HFFc6 (cell line): ENCODE data around the gene TMEM250. TPM values are rescaled to one million over a fixed set of nuclear protein-coding genes. Genes with fewer than 3 reads are reported as not detected.

ENCODE experiments used
- DNase-seq: peaks from one replicate; pipeline ENCODE4 v3.0.0-alpha.2; 2018
- H3K27ac Mint-ChIP-seq: 2 replicates; pipeline ENCODE4 v1.8.0; 2020; ENCODE audit warnings: mild to moderate bottlenecking, mixed read lengths
- H3K27me3 Mint-ChIP-seq: 2 replicates; pipeline ENCODE4 v1.8.0; 2021; ENCODE audit warnings: mild to moderate bottlenecking, moderate library complexity, mixed read lengths; ENCODE audit not compliant: insufficient read depth
- H3K36me3 Mint-ChIP-seq: 2 replicates; pipeline ENCODE4 v1.8.0; 2021; ENCODE audit warnings: low read depth, mixed read lengths
- H3K4me1 Mint-ChIP-seq: 2 replicates; pipeline ENCODE4 v1.8.0; 2020; ENCODE audit warnings: low read depth, mixed read lengths
- H3K4me3 Mint-ChIP-seq: 2 replicates; pipeline ENCODE4 v1.8.0; 2020; ENCODE audit warnings: mild to moderate bottlenecking, moderate library complexity, mixed read lengths
- H3K9me3 Mint-ChIP-seq: 2 replicates; pipeline ENCODE4 v1.8.0; 2020; ENCODE audit warnings: mild to moderate bottlenecking, mixed read lengths
- CTCF ChIP-seq: fragments of 200-600 bp; sonication (generic); IDR thresholded peaks from 2 replicates; pipeline ENCODE4 v1.5.0; 2021; ENCODE audit warnings: antibody characterized with exemption, mild to moderate bottlenecking
- total RNA-seq, 6 experiments: library from RNA; stranded (reverse); fragmentation: NEBNext Ultra II Directional; extraction: Animal tissue kit (Norgen Biotek cat#: 25700); gene quantifications; 2 replicates in 1 of 6; 3 replicates in 5 of 6; pipeline ENCODE4 v1.2.3, GENCODE V29; 2021

Gene TMEM250
- total RNA-seq, 6 experiments from 2014 or later = 31.6 to 45.4 (median 35.7) TPM

- no peak overlapping the region for H3K4me3 Mint-ChIP-seq
- no peak for TF ChIP-seq CTCF
- H3K4me1 Mint-ChIP-seq = no peaks in the 10 kb centered on the region
- no peak for DNase-seq
- peaks cover 32% of the 10 kb centered on the region for H3K27me3 Mint-ChIP-seq
- no peaks in the 10 kb centered on the region for H3K36me3 Mint-ChIP-seq
- H3K27ac Mint-ChIP-seq = no peak overlapping the region
- no peaks in the 10 kb centered on the region for H3K9me3 Mint-ChIP-seq
Measured at GRCh38 chr9:136145580-136145979, 26.9 kb upstream of the TMEM250 start.

GRCh38 chr9:136144450-136144849 is 25.8 kb upstream of the TMEM250 start:
- H3K4me3 Mint-ChIP-seq = no peak overlapping the region
- peaks cover 29% of the 10 kb centered on the region for H3K27me3 Mint-ChIP-seq
- H3K9me3 Mint-ChIP-seq = no peaks in the 10 kb centered on the region
- DNase-seq = no peak
- no peak for TF ChIP-seq CTCF
- no peaks in the 10 kb centered on the region for H3K4me1 Mint-ChIP-seq
- no peaks in the 10 kb centered on the region for H3K36me3 Mint-ChIP-seq
- H3K27ac Mint-ChIP-seq = no peak overlapping the region

GRCh38 chr9:136143215-136144001 is 24.7 kb upstream of the TMEM250 start:
- no peak for DNase-seq
- H3K27me3 Mint-ChIP-seq = peaks cover 29% of the 10 kb centered on the region
- no peaks in the 10 kb centered on the region for H3K9me3 Mint-ChIP-seq

GRCh38 chr9:136142859-136143214 is 24.2 kb upstream of the TMEM250 start:
- Mint-ChIP-seq H3K9me3 (no peaks in the 10 kb centered on the region), H3K36me3 (no peaks in the 10 kb centered on the region), H3K27me3 (peaks cover 29% of the 10 kb centered on the region), H3K4me3 (no peak overlapping the region), H3K27ac (no peak overlapping the region), H3K4me1 (no peaks in the 10 kb centered on the region)
- no peak for DNase-seq
- TF ChIP-seq CTCF = no peak

More at GRCh38 chr9:136143215-136144001, 24.7 kb upstream of the TMEM250 start:
- Mint-ChIP-seq H3K4me1 (no peaks in the 10 kb centered on the region), H3K4me3 (no peak overlapping the region), H3K27ac (no peak overlapping the region), H3K36me3 (no peaks in the 10 kb centered on the region)
- peak; percentile 60 for TF ChIP-seq CTCF

GRCh38 chr9:136142414-136142796 is 23.7 kb upstream of the TMEM250 start:
- no peak for TF ChIP-seq CTCF
- H3K4me3 Mint-ChIP-seq = no peak overlapping the region
- no peaks in the 10 kb centered on the region for H3K36me3 Mint-ChIP-seq
- no peak for DNase-seq
- H3K4me1 Mint-ChIP-seq = no peaks in the 10 kb centered on the region
- no peak overlapping the region for H3K27ac Mint-ChIP-seq
- peaks cover 29% of the 10 kb centered on the region for H3K27me3 Mint-ChIP-seq
- no peaks in the 10 kb centered on the region for H3K9me3 Mint-ChIP-seq
